HepG2 (cell line): Measurements from ENCODE around the gene ELMOD1. TPM values are rescaled to one million over a fixed set of nuclear protein-coding genes. Genes with fewer than 3 reads are reported as not detected.

Experiments
- ATAC-seq: fragments of 200-7000 bp; cut with Tn5 transposase; 3 replicates; pipeline ENCODE4 v1.9.1; 2020; ENCODE audit warnings: mild to moderate bottlenecking, moderate library complexity
- BruUV-seq: library from RNA; stranded (reverse); fragments of 400-500 nt; replicated peaks from 2 replicates; lab custom pipeline; 2021; lab: Mats Ljungman, UMichigan
- CTCF ChIA-PET: fragments of 300-600 bp; formaldehyde crosslinking; extraction: SDS; loops from one replicate; lab custom pipeline; 2021; ENCODE audit warnings: low total read pairs, inconsistent platforms, low intra/inter-chr PET ratio; lab: Yijun Ruan, JAX
- POLR2A ChIA-PET: fragments of 350-600 bp; sonication (Branson Sonifier 250); formaldehyde crosslinking; loops from one replicate; lab custom pipeline; 2020; ENCODE audit warnings: antibody characterized with exemption, inconsistent platforms; lab: Yijun Ruan, JAX
- DNase-seq: peaks from one replicate; pipeline ENCODE4 v3.0.0-alpha.2; 2015; ENCODE audit warnings: low spot score
- FAIRE-seq: peaks from 3 replicates; lab custom pipeline; 2011; peaks lifted over from hg19 to GRCh38; lab: Jason Lieb, UNC
- H2AFZ ChIP-seq: one replicate; pipeline ENCODE4 v1.6.1; 2011; ENCODE audit warnings: low read length, inconsistent platforms
- H3K27ac ChIP-seq: fragments of 300-600 bp; 3 replicates; pipeline ENCODE4 v1.8.0; 2011; ENCODE audit warnings: mixed run types, mild to moderate bottlenecking, mixed read lengths, low read length, inconsistent platforms; ENCODE audit not compliant: insufficient read depth; ENCODE audit errors: extremely low read length
- H3K27me3 ChIP-seq, 2 experiments: fragments of 200-600 bp in 1 of 2; 2 replicates in 1 of 2; 3 replicates in 1 of 2; pipeline versions ENCODE4 v1.6.0 to v1.8.0; 2011; ENCODE audit warnings: low read length in 2 of 2, mild to moderate bottlenecking in 2 of 2, moderate library complexity in 2 of 2, inconsistent platforms in 1 of 2; ENCODE audit not compliant: insufficient read depth in 2 of 2, control insufficient read depth in 1 of 2
- H3K36me3 ChIP-seq, 2 experiments: fragments of 200-600 bp in 1 of 2; replicated peaks in 1 of 2; 2 replicates in 1 of 2; 3 replicates in 1 of 2; pipeline versions ENCODE4 v1.5.1 to v1.8.0; 2011; ENCODE audit warnings: low read length in 2 of 2, inconsistent platforms in 1 of 2; ENCODE audit not compliant: insufficient read depth in 2 of 2, control insufficient read depth in 1 of 2
- H3K4me1 ChIP-seq: 2 replicates; pipeline ENCODE4 v1.5.1; 2012; ENCODE audit warnings: low read length, inconsistent platforms; ENCODE audit not compliant: insufficient read depth
- H3K4me2 ChIP-seq: 2 replicates; pipeline ENCODE4 v1.6.0; 2011; ENCODE audit warnings: low read depth, low read length, inconsistent platforms
- H3K4me3 ChIP-seq, 3 experiments: fragments of 200-600 bp in 1 of 3; sonication (generic), shearing (Covaris generic) in 1 of 3; replicated peaks in 1 of 3; 2 replicates each; pipeline ENCODE4 v1.5.1; 2011 to 2016; ENCODE audit warnings: low read length in 3 of 3, inconsistent platforms in 2 of 3, low read depth in 2 of 3, mild to moderate bottlenecking in 2 of 3, control low read depth in 1 of 3, mixed read lengths in 1 of 3; ENCODE audit not compliant: insufficient read depth in 1 of 3
- H3K79me2 ChIP-seq: one replicate; pipeline ENCODE4 v1.6.1; 2011; ENCODE audit warnings: low read length, inconsistent platforms; ENCODE audit not compliant: insufficient read depth
- H3K9ac ChIP-seq: 2 replicates; pipeline ENCODE4 v1.6.0; 2011; ENCODE audit warnings: mild to moderate bottlenecking, low read depth, low read length, inconsistent platforms; ENCODE audit not compliant: insufficient read depth
- H3K9me3 ChIP-seq: 2 replicates; pipeline ENCODE4 v1.5.1; 2012; ENCODE audit warnings: mild to moderate bottlenecking, low read length
- H4K20me1 ChIP-seq: 2 replicates; pipeline ENCODE4 v1.6.0; 2011; ENCODE audit warnings: inconsistent platforms, mild to moderate bottlenecking, low read length, moderate library complexity; ENCODE audit not compliant: insufficient read depth
- ASH2L ChIP-seq: fragments of 300-600, 200-600 bp; sonication (generic); IDR thresholded peaks from 2 replicates; pipeline ENCODE4 v1.7.0; 2017; ENCODE audit warnings: low read depth, mild to moderate bottlenecking, moderate library complexity, mixed read lengths, low read length; ENCODE audit not compliant: insufficient read length
- BHLHE40 ChIP-seq: IDR thresholded peaks from 2 replicates; pipeline ENCODE4 v1.6.1; 2011; ENCODE audit warnings: low read length, improper control_type of control experiment
- KAT2B ChIP-seq: fragments of 150-350 bp; IDR thresholded peaks from 2 replicates; pipeline ENCODE4 v1.6.1; 2014; ENCODE audit warnings: low read depth, low read length, borderline replicate concordance
- RAD21 ChIP-seq: fragments of 450-650 bp; formaldehyde crosslinking; IDR thresholded peaks from 2 replicates; pipeline ENCODE4 v1.5.0; 2020; ENCODE audit warnings: mild to moderate bottlenecking
- SMC3 ChIP-seq: IDR thresholded peaks from 2 replicates; pipeline ENCODE4 v1.6.1; 2011; ENCODE audit warnings: low read length, improper control_type of control experiment
- STAG1 ChIP-seq: sonication (generic); formaldehyde crosslinking; IDR thresholded peaks from 2 replicates; pipeline ENCODE4 v1.4.0; 2020; ENCODE audit warnings: missing genetic modification reagents
- THAP11 ChIP-seq: IDR thresholded peaks from 2 replicates; pipeline ENCODE4 v1.6.1; 2016; ENCODE audit warnings: missing biosample characterization, missing genetic modification reagents
- TMF1 ChIP-seq: sonication (generic); formaldehyde crosslinking; IDR thresholded peaks from 2 replicates; pipeline ENCODE4 v1.8.1; 2022; ENCODE audit warnings: low read depth, missing genetic modification reagents
- ZNF317 ChIP-seq: sonication (generic); formaldehyde crosslinking; IDR thresholded peaks from 2 replicates; pipeline ENCODE4 v1.5.0; 2020; ENCODE audit warnings: mild to moderate bottlenecking, missing genetic modification reagents
- WGBS: methylation state at CpG from one replicate; pipeline ENCODE4 v1.1.6; 2017; ENCODE audit warnings: low lambda C conversion rate; 5-methylcytosine and 5-hydroxymethylcytosine counted together
- in situ Hi-C: cut with HindIII; loops from 2 replicates; pipeline ENCODE4 v1.10.0; 2017; ENCODE audit warnings: low pct_unique_long_range_greater_than_20kb; ENCODE audit not compliant: extremely low pct_ligation_motif_present
- intact Hi-C: fragments of 100-400 bp; cut with micrococcal nuclease; formaldehyde crosslinking; loops from one replicate; pipeline ENCODE4 v1.10.0; 2022; ENCODE audit not compliant: unreplicated experiment
- polyA plus RNA-seq, 8 experiments: library from polyadenylated mRNA; depleted of rRNA in 3 of 8; stranded (reverse) in 7 of 8; unstranded in 1 of 8; fragments of >200 nt; fragmentation: Illumina TruSeq in 4 of 8; extraction: Trizol in 4 of 8; gene quantifications; 2 replicates each; pipeline versions ENCODE4 v1.2.1 to v1.2.3, GENCODE V29; 2011 to 2016; ENCODE audit warnings: low read depth in 4 of 8, missing spikeins in 1 of 8, mixed read lengths in 1 of 8; ENCODE audit not compliant: insufficient read depth in 1 of 8
- total RNA-seq, 5 experiments: library from RNA; depleted of rRNA; stranded (reverse); fragments of >200 nt; fragmentation: Illumina TruSeq; extraction: Trizol; gene quantifications; 2 replicates each; pipeline ENCODE4 v1.2.3, GENCODE V29; 2016; ENCODE audit warnings: low read depth in 1 of 5
- TF ChIP-seq, protein P1 (sequence below): sonication (generic); formaldehyde crosslinking; IDR thresholded peaks from 2 replicates; pipeline ENCODE4 v1.5.0; 2020; ENCODE audit warnings: mild to moderate bottlenecking, missing genetic modification reagents, moderate library complexity
- TF ChIP-seq, protein P2 (sequence below): sonication (generic); formaldehyde crosslinking; IDR thresholded peaks from 2 replicates; pipeline ENCODE4 v1.5.1; 2020; ENCODE audit warnings: mild to moderate bottlenecking, missing genetic modification reagents
- TF ChIP-seq, protein P3 (sequence below): sonication (generic); formaldehyde crosslinking; IDR thresholded peaks from 2 replicates; pipeline ENCODE4 v1.4.0; 2020; ENCODE audit warnings: missing genetic modification reagents, borderline replicate concordance
- TF ChIP-seq, protein P4 (sequence below): IDR thresholded peaks from 2 replicates; pipeline ENCODE4 v1.6.1; 2016

Gene ELMOD1
- total and polyA plus RNA-seq, 2 of the 13 experiments (the other 11 are each of a cell fraction or from before 2014, with no cell fraction given) = not detected

DNA sequence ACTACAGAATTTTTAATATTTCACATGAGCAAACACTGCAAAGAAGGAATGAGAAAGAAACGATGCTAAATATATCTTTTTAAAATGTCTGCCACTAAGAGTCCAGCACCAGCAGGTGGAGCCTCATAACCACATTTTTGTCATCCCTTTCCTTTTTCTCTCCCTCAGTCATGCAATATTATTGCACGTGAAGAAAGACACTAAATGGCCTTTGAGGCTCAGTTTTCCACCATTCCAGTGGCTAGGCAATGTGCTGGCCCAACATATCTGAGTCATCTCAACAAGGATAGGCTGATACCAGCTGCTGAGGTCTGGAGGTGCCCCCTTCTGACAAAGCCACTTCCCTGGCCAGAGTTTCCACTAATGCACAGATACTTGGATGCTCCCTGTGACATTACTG is 27.2 kb upstream of the ELMOD1 start:
- Histone ChIP-seq H3K27me3 (no peaks in the 10 kb centered on the region; a peak in 1 of 5 replicates), H3K27ac (no peak overlapping the region), H3K4me2 (peak overlapping the region; percentile 90), H3K9me3 (no peaks in the 10 kb centered on the region), H3K9ac (no peak overlapping the region), H4K20me1 (no peaks in the 10 kb centered on the region), H2AFZ (no peak overlapping the region), H3K4me3 (no peak overlapping the region), H3K79me2 (peaks cover 6% of the 10 kb centered on the region), H3K4me1 (peaks cover 19% of the 10 kb centered on the region), H3K36me3 (peaks cover 0 to 8% of the 10 kb centered on the region in 2 experiments; a peak in 1 of 5 replicates)
- ChIA-PET CTCF (interaction anchor here (1.2 to 2.5 kb wide), 2 partner anchors 13 to 126 kb away, joined by 4 to 19 read pairs; no protein-coding TSS in a partner anchor), POLR2A (no interaction called here)
- intact Hi-C loops (loop anchor here (1.0 to 5.0 kb wide), 4 partner anchors 39 to 335 kb away; no protein-coding TSS in a partner anchor), in situ Hi-C loops (no loop called here)
- FAIRE-seq (no peak), ATAC-seq (0 out of 3 replicates have a peak, but pooled peaks have one; percentile 7), DNase-seq (peak; percentile 29)
- BruUV-seq = no TSS peak
- WGBS = 12% methylated on average over 2 of the region's 2 CpGs
- TF ChIP-seq STAG1 (CRISPR knock-in tag) (peak; percentile 68), BHLHE40 (0 out of 2 replicates have a peak, but pooled peaks have one; percentile 5), ASH2L (peak; percentile 20), ZNF317 (no peak), TMF1 (CRISPR knock-in tag) (no peak), THAP11 (CRISPR knock-in tag) (peak; percentile 51), RAD21 (CRISPR knock-in tag) (peak; percentile 21; the same call in 1 of the 2 replicates), KAT2B (no peak), SMC3 (peak; percentile 53; the same call in 1 of the 2 replicates)
- TF ChIP-seq, protein P1, sequence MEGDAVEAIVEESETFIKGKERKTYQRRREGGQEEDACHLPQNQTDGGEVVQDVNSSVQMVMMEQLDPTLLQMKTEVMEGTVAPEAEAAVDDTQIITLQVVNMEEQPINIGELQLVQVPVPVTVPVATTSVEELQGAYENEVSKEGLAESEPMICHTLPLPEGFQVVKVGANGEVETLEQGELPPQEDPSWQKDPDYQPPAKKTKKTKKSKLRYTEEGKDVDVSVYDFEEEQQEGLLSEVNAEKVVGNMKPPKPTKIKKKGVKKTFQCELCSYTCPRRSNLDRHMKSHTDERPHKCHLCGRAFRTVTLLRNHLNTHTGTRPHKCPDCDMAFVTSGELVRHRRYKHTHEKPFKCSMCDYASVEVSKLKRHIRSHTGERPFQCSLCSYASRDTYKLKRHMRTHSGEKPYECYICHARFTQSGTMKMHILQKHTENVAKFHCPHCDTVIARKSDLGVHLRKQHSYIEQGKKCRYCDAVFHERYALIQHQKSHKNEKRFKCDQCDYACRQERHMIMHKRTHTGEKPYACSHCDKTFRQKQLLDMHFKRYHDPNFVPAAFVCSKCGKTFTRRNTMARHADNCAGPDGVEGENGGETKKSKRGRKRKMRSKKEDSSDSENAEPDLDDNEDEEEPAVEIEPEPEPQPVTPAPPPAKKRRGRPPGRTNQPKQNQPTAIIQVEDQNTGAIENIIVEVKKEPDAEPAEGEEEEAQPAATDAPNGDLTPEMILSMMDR (CRISPR knock-in tag) = peak; percentile 65
- TF ChIP-seq, protein P2, sequence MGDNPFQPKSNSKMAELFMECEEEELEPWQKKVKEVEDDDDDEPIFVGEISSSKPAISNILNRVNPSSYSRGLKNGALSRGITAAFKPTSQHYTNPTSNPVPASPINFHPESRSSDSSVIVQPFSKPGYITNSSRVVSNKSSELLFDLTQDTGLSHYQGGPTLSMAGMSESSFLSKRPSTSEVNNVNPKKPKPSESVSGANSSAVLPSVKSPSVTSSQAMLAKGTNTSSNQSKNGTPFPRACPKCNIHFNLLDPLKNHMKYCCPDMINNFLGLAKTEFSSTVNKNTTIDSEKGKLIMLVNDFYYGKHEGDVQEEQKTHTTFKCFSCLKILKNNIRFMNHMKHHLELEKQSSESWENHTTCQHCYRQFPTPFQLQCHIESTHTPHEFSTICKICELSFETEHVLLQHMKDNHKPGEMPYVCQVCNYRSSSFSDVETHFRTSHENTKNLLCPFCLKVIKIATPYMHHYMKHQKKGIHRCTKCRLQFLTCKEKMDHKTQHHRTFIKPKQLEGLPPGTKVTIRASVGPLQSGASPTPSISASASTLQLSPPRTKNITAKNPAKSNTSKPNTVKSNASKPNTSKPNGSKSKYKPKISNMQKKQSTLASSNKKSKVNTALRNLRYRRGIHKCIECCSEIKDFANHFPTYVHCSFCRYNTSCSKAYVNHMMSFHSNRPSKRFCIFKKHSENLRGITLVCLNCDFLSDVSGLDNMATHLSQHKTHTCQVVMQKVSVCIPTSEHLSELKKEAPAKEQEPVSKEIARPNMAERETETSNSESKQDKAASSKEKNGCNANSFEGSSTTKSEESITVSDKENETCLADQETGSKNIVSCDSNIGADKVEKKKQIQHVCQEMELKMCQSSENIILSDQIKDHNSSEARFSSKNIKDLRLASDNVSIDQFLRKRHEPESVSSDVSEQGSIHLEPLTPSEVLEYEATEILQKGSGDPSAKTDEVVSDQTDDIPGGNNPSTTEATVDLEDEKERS (CRISPR knock-in tag) = no peak
- TF ChIP-seq, protein P3, sequence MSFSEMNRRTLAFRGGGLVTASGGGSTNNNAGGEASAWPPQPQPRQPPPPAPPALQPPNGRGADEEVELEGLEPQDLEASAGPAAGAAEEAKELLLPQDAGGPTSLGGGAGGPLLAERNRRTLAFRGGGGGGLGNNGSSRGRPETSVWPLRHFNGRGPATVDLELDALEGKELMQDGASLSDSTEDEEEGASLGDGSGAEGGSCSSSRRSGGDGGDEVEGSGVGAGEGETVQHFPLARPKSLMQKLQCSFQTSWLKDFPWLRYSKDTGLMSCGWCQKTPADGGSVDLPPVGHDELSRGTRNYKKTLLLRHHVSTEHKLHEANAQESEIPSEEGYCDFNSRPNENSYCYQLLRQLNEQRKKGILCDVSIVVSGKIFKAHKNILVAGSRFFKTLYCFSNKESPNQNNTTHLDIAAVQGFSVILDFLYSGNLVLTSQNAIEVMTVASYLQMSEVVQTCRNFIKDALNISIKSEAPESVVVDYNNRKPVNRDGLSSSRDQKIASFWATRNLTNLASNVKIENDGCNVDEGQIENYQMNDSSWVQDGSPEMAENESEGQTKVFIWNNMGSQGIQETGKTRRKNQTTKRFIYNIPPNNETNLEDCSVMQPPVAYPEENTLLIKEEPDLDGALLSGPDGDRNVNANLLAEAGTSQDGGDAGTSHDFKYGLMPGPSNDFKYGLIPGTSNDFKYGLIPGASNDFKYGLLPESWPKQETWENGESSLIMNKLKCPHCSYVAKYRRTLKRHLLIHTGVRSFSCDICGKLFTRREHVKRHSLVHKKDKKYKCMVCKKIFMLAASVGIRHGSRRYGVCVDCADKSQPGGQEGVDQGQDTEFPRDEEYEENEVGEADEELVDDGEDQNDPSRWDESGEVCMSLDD = no peak
- TF ChIP-seq, protein P4, sequence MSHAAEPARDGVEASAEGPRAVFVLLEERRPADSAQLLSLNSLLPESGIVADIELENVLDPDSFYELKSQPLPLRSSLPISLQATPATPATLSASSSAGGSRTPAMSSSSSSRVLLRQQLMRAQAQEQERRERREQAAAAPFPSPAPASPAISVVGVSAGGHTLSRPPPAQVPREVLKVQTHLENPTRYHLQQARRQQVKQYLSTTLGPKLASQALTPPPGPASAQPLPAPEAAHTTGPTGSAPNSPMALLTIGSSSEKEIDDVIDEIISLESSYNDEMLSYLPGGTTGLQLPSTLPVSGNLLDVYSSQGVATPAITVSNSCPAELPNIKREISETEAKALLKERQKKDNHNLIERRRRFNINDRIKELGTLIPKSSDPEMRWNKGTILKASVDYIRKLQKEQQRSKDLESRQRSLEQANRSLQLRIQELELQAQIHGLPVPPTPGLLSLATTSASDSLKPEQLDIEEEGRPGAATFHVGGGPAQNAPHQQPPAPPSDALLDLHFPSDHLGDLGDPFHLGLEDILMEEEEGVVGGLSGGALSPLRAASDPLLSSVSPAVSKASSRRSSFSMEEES (CRISPR knock-in tag) = no peak
